Measurements from ENCODE around the gene TLR8.
"Not testable (repeated sequence)": the region's sequence is repeated elsewhere in the genome, so short reads cannot be mapped to it uniquely, and the experiment has no call there.

The TLR8 gene

GRCh38 chrX:12917753-12918152 is 11.3 kb downstream of the TLR8 start:
- H3K4me1 Mint-ChIP-seq (ENCODE audit: low read depth) = no peaks in the 10 kb centered on the region
- H3K36me3 Mint-ChIP-seq (ENCODE audit: low read depth) = no peaks in the 10 kb centered on the region
- H3K9me3 Mint-ChIP-seq = no peaks in the 10 kb centered on the region
- no peak overlapping the region for H3K27ac Mint-ChIP-seq
- no peak overlapping the region for H3K4me3 Mint-ChIP-seq
- no peaks in the 10 kb centered on the region for H3K27me3 Mint-ChIP-seq (ENCODE audit: low read depth)

GRCh38 chrX:12919051-12919450 is 12.6 kb downstream of the TLR8 start:
- Mint-ChIP-seq H3K27me3 (ENCODE audit: low read depth) (peaks cover 4% of the 10 kb centered on the region), H3K36me3 (ENCODE audit: low read depth) (no peaks in the 10 kb centered on the region), H3K27ac (no peak overlapping the region), H3K4me3 (no peak overlapping the region), H3K9me3 (no peaks in the 10 kb centered on the region), H3K4me1 (ENCODE audit: low read depth) (no peaks in the 10 kb centered on the region)

GRCh38 chrX:12919620-12920019 is 13.2 kb downstream of the TLR8 start:
- Mint-ChIP-seq H3K9me3 (no peaks in the 10 kb centered on the region), H3K27me3 (ENCODE audit: low read depth) (peaks cover 4% of the 10 kb centered on the region), H3K4me3 (no peak overlapping the region), H3K36me3 (ENCODE audit: low read depth) (no peaks in the 10 kb centered on the region), H3K4me1 (ENCODE audit: low read depth) (no peaks in the 10 kb centered on the region), H3K27ac (no peak overlapping the region)

- Mint-ChIP-seq H3K4me1 (ENCODE audit: low read depth) (no peaks in the 10 kb centered on the region), H3K27me3 (ENCODE audit: low read depth) (peaks cover 10% of the 10 kb centered on the region), H3K9me3 (peaks cover 4% of the 10 kb centered on the region), H3K36me3 (ENCODE audit: low read depth) (no peaks in the 10 kb centered on the region), H3K4me3 (no peak overlapping the region), H3K27ac (no peak overlapping the region)
These were observed 14.6 kb downstream of the TLR8 start for GRCh38 chrX:12920990-12921389.

- Mint-ChIP-seq H3K4me3 (no peak overlapping the region), H3K27me3 (ENCODE audit: low read depth) (peaks cover 10% of the 10 kb centered on the region), H3K36me3 (ENCODE audit: low read depth) (no peaks in the 10 kb centered on the region), H3K9me3 (peaks cover 4% of the 10 kb centered on the region), H3K27ac (no peak overlapping the region), H3K4me1 (ENCODE audit: low read depth) (no peaks in the 10 kb centered on the region)
These were observed 15.6 kb downstream of the TLR8 start for GRCh38 chrX:12921886-12922598.

GRCh38 chrX:12922599-12922919 is 16.1 kb downstream of the TLR8 start:
- H3K27me3 Mint-ChIP-seq (ENCODE audit: low read depth) = peaks cover 10% of the 10 kb centered on the region
- no peaks in the 10 kb centered on the region for H3K36me3 Mint-ChIP-seq (ENCODE audit: low read depth)

GRCh38 chrX:12929701-12930100 is 23.3 kb downstream of the TLR8 start:
- no peak overlapping the region for H3K4me3 Mint-ChIP-seq
- peaks cover 5% of the 10 kb centered on the region for H3K27me3 Mint-ChIP-seq (ENCODE audit: low read depth)
- H3K27ac Mint-ChIP-seq = no peak overlapping the region
- H3K4me1 Mint-ChIP-seq (ENCODE audit: low read depth) = peaks cover 2% of the 10 kb centered on the region
- peaks cover 4% of the 10 kb centered on the region for H3K9me3 Mint-ChIP-seq
- no peaks in the 10 kb centered on the region for H3K36me3 Mint-ChIP-seq (ENCODE audit: low read depth)

More at GRCh38 chrX:12922599-12922919, 16.1 kb downstream of the TLR8 start:
- peaks cover 4% of the 10 kb centered on the region for H3K9me3 Mint-ChIP-seq
- H3K27ac Mint-ChIP-seq = no peak overlapping the region
- H3K4me1 Mint-ChIP-seq (ENCODE audit: low read depth) = no peaks in the 10 kb centered on the region
- no peak overlapping the region for H3K4me3 Mint-ChIP-seq

- Mint-ChIP-seq H3K36me3 (ENCODE audit: low read depth) (no peaks in the 10 kb centered on the region), H3K27ac (no peak overlapping the region), H3K9me3 (peaks cover under 1% of the 10 kb centered on the region), H3K4me1 (ENCODE audit: low read depth) (peaks cover 2% of the 10 kb centered on the region), H3K4me3 (no peak overlapping the region), H3K27me3 (ENCODE audit: low read depth) (peaks cover under 1% of the 10 kb centered on the region)
These were observed 23.7 kb downstream of the TLR8 start for GRCh38 chrX:12930150-12930549.

GRCh38 chrX:12932244-12932643 is 25.8 kb downstream of the TLR8 start:
- H3K36me3 Mint-ChIP-seq (ENCODE audit: low read depth) = no peaks in the 10 kb centered on the region
- H3K27ac Mint-ChIP-seq = no peak overlapping the region
- no peaks in the 10 kb centered on the region for H3K27me3 Mint-ChIP-seq (ENCODE audit: low read depth)
- peaks cover 2% of the 10 kb centered on the region for H3K4me1 Mint-ChIP-seq (ENCODE audit: low read depth)
- H3K4me3 Mint-ChIP-seq = no peak overlapping the region
- H3K9me3 Mint-ChIP-seq = no peaks in the 10 kb centered on the region

- Mint-ChIP-seq H3K27me3 (ENCODE audit: low read depth) (peaks cover 3% of the 10 kb centered on the region), H3K4me1 (ENCODE audit: low read depth) (peaks cover 2% of the 10 kb centered on the region)
These were observed 28.4 kb downstream of the TLR8 start for GRCh38 chrX:12934850-12935249.

GRCh38 chrX:12936947-12937346 is 30.5 kb downstream of the TLR8 start:
- Mint-ChIP-seq H3K4me3 (no peak overlapping the region), H3K27ac (no peak overlapping the region), H3K4me1 (ENCODE audit: low read depth) (peaks cover 2% of the 10 kb centered on the region), H3K27me3 (ENCODE audit: low read depth) (peaks cover 10% of the 10 kb centered on the region), H3K36me3 (ENCODE audit: low read depth) (no peaks in the 10 kb centered on the region), H3K9me3 (no peaks in the 10 kb centered on the region)

More at GRCh38 chrX:12934850-12935249, 28.4 kb downstream of the TLR8 start:
- H3K9me3 Mint-ChIP-seq = no peaks in the 10 kb centered on the region
- H3K27ac Mint-ChIP-seq = no peak overlapping the region
- no peaks in the 10 kb centered on the region for H3K36me3 Mint-ChIP-seq (ENCODE audit: low read depth)
- H3K4me3 Mint-ChIP-seq = no peak overlapping the region

- H3K4me3 Mint-ChIP-seq; H3K9me3 Mint-ChIP-seq; H3K4me1 Mint-ChIP-seq (ENCODE audit: low read depth); H3K36me3 Mint-ChIP-seq (ENCODE audit: low read depth); H3K27ac Mint-ChIP-seq; H3K27me3 Mint-ChIP-seq (ENCODE audit: low read depth): not testable (repeated sequence)
These were observed 34.1 kb downstream of the TLR8 start for GRCh38 chrX:12940471-12940870.

- not testable (repeated sequence) for H3K4me3 Mint-ChIP-seq; H3K27me3 Mint-ChIP-seq (ENCODE audit: low read depth); H3K9me3 Mint-ChIP-seq; H3K27ac Mint-ChIP-seq; H3K36me3 Mint-ChIP-seq (ENCODE audit: low read depth)
- H3K4me1 Mint-ChIP-seq (ENCODE audit: low read depth) = peaks cover 26% of the 10 kb centered on the region
These were observed 37.2 kb downstream of the TLR8 start for GRCh38 chrX:12943592-12943991.

- peaks cover 32% of the 10 kb centered on the region for H3K4me1 Mint-ChIP-seq (ENCODE audit: low read depth)
- H3K9me3 Mint-ChIP-seq; H3K4me3 Mint-ChIP-seq; H3K27ac Mint-ChIP-seq; H3K27me3 Mint-ChIP-seq (ENCODE audit: low read depth); H3K36me3 Mint-ChIP-seq (ENCODE audit: low read depth): not testable (repeated sequence)
These were observed 38.0 kb downstream of the TLR8 start for GRCh38 chrX:12944452-12944851.

- Mint-ChIP-seq H3K36me3 (ENCODE audit: low read depth) (no peaks in the 10 kb centered on the region), H3K27me3 (ENCODE audit: low read depth) (no peaks in the 10 kb centered on the region), H3K4me1 (ENCODE audit: low read depth) (peaks cover 43% of the 10 kb centered on the region), H3K4me3 (no peak overlapping the region), H3K9me3 (no peaks in the 10 kb centered on the region), H3K27ac (no peak overlapping the region)
These were observed 39.1 kb downstream of the TLR8 start for GRCh38 chrX:12945494-12945893.

- Mint-ChIP-seq H3K4me3 (no peak overlapping the region), H3K27ac (peak overlapping the region; percentile 92), H3K4me1 (ENCODE audit: low read depth) (peaks cover 50% of the 10 kb centered on the region), H3K36me3 (ENCODE audit: low read depth) (no peaks in the 10 kb centered on the region), H3K9me3 (no peaks in the 10 kb centered on the region), H3K27me3 (ENCODE audit: low read depth) (no peaks in the 10 kb centered on the region)
These were observed 40.0 kb downstream of the TLR8 start for GRCh38 chrX:12946406-12946805.
